Left ventricle myocardium inferior (tissue), 1 donor: Measurements from ENCODE around the gene CHRNA9. TPM values are rescaled to one million over a fixed set of nuclear protein-coding genes. Genes with fewer than 3 reads are reported as not detected.

Experiments
- DNase-seq: peaks from one replicate; pipeline ENCODE4 v3.0.0-alpha.2; 2020
- H3K27ac ChIP-seq: fragments of 200-600 bp; replicated peaks from 2 replicates; pipeline ENCODE4 v1.8.0; 2021
- H3K27me3 ChIP-seq: fragments of 200-600 bp; 2 replicates; pipeline ENCODE4 v1.8.0; 2021; ENCODE audit warnings: low read depth
- H3K36me3 ChIP-seq: fragments of 200-600 bp; 2 replicates; pipeline ENCODE4 v1.8.0; 2021
- H3K4me1 ChIP-seq: fragments of 200-600 bp; 2 replicates; pipeline ENCODE4 v1.8.0; 2021
- H3K4me3 ChIP-seq: fragments of 200-600 bp; 2 replicates; pipeline ENCODE4 v1.8.0; 2021; ENCODE audit warnings: mild to moderate bottlenecking, moderate library complexity
- H3K9me3 ChIP-seq: fragments of 200-600 bp; replicated peaks from 2 replicates; pipeline ENCODE4 v1.8.0; 2021
- CTCF ChIP-seq: fragments of 200-600 bp; IDR thresholded peaks from 2 replicates; pipeline ENCODE4 v1.8.0; 2021; ENCODE audit warnings: antibody characterized with exemption, mild to moderate bottlenecking, borderline replicate concordance
- intact Hi-C: fragments of 100-400 bp; cut with micrococcal nuclease; formaldehyde crosslinking; loops from one replicate; pipeline ENCODE4 v1.11.0; 2022
- total RNA-seq: library from RNA; stranded (reverse); fragmentation: NEBNext Ultra II Directional; extraction: Animal tissue kit (Norgen Biotek cat#: 25700); gene quantifications from one replicate; pipeline ENCODE4 v1.2.1, GENCODE V29; 2021
- donor health status: DM: no; HTN: yes; CAD: no; lungs with severe emphysema.

The CHRNA9 gene
- total RNA-seq, 1 donor from 2014 or later: not detected

GRCh38 chr4:40401096-40401495 is 66.0 kb downstream of the CHRNA9 start:
- Histone ChIP-seq H3K27ac (no peak overlapping the region), H3K9me3 (no peaks in the 10 kb centered on the region), H3K27me3 (peaks cover under 1% of the 10 kb centered on the region), H3K4me1 (peaks cover 9% of the 10 kb centered on the region), H3K36me3 (no peaks in the 10 kb centered on the region), H3K4me3 (no peak overlapping the region)
- intact Hi-C loops: no loop called here
- no peak for TF ChIP-seq CTCF
- no peak for DNase-seq

GRCh38 chr4:40401631-40402030 is 66.5 kb downstream of the CHRNA9 start:
- no peak overlapping the region for H3K27ac ChIP-seq
- H3K9me3 ChIP-seq: no peaks in the 10 kb centered on the region
- no peaks in the 10 kb centered on the region for H3K36me3 ChIP-seq
- H3K27me3 ChIP-seq: peaks cover 6% of the 10 kb centered on the region
- no peak for TF ChIP-seq CTCF
- DNase-seq: no peak
- intact Hi-C loops: no loop called here
- no peak overlapping the region for H3K4me3 ChIP-seq
- H3K4me1 ChIP-seq: peaks cover 4% of the 10 kb centered on the region

- no peak for DNase-seq
- H3K4me3 ChIP-seq: no peak overlapping the region
- H3K4me1 ChIP-seq: no peaks in the 10 kb centered on the region
- TF ChIP-seq CTCF: no peak
- no peak overlapping the region for H3K27ac ChIP-seq
- intact Hi-C loops: no loop called here
- H3K27me3 ChIP-seq: peaks cover 14% of the 10 kb centered on the region
- no peaks in the 10 kb centered on the region for H3K36me3 ChIP-seq
- H3K9me3 ChIP-seq: no peaks in the 10 kb centered on the region
Observed at GRCh38 chr4:40402556-40402955, 67.4 kb downstream of the CHRNA9 start.

GRCh38 chr4:40403081-40403480 is 67.9 kb downstream of the CHRNA9 start:
- DNase-seq: no peak
- TF ChIP-seq CTCF: no peak
- no peaks in the 10 kb centered on the region for H3K9me3 ChIP-seq
- no peaks in the 10 kb centered on the region for H3K36me3 ChIP-seq
- H3K27ac ChIP-seq: no peak overlapping the region
- H3K4me1 ChIP-seq: no peaks in the 10 kb centered on the region
- intact Hi-C loops: no loop called here
- H3K4me3 ChIP-seq: no peak overlapping the region
- peaks cover 14% of the 10 kb centered on the region for H3K27me3 ChIP-seq

Other genes starting within 250 kb of the CHRNA9 start
- 0.41 TPM for gene RHOH, start 138.3 kb upstream of the CHRNA9 start, total RNA-seq